GM21515 (cell line): ENCODE results near the gene PSKH1.
"Not testable (repeated sequence)": the region's sequence is repeated elsewhere in the genome, so short reads cannot be mapped to it uniquely, and the experiment has no call there.

ENCODE experiments used
- ATAC-seq: cut with Tn5 transposase; IDR thresholded peaks from one replicate; pipeline ENCODE4 v1.9.1; 2021; ENCODE audit not compliant: unreplicated experiment

The PSKH1 gene

DNA sequence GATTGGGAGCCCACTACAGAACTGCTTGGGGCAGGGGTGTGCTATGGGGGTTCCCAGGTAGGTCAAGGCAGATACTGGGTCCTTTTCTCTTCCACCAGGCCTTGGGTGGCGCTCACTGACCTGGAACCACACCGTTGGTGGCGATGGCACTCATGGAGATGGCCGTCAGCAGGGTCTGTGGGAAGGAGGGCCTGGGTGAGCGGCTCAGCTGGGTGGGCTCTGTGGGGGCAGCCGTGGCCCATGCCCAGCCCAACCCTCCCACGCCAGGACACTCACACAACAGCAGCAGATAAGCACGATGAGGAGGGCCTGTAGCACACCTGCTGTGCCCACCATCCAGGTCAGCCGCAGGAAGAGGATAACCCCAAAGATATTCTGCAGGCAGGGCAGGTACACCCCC, 64.6 kb downstream of the PSKH1 start:
- ATAC-seq, result no peak

DNA sequence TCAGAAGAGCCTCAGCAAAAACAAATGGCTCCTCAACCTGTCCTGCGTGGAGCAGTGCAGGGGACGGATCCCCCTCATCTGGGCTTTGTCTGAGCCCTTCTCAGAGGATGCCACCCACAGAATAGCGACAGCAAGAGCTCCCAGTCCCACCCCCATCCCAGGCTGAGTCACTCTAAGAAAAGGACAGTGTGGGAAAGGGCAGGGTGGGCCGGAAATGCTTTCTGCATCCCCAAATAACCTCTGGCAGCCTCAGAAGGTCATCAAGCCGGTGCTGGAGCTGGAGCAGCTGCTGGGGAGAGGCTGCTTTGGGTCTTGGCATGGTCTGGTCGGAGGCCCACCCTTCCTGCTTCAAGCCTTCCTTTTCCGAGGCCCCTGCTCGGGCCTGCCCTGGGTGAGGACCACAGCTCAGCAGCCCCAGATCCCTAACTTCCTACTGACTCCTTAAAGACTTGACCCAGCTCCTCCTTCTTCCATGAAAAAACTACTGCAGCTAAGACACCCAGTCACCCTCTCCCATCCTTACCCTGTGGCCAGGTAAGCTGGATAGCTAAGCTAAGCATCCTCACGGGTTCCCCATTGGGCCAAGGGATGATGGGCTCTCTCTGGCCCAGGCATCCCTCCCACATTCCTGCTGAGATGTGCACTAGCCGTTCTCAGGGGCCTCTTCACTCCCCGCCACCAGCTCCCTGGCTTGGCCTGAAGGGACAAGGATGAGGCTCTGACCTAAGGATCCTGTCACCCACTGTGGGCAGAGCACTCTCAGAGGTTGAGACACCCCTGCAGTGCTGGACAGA, 66.7 kb downstream of the PSKH1 start:
- no peak for ATAC-seq

DNA sequence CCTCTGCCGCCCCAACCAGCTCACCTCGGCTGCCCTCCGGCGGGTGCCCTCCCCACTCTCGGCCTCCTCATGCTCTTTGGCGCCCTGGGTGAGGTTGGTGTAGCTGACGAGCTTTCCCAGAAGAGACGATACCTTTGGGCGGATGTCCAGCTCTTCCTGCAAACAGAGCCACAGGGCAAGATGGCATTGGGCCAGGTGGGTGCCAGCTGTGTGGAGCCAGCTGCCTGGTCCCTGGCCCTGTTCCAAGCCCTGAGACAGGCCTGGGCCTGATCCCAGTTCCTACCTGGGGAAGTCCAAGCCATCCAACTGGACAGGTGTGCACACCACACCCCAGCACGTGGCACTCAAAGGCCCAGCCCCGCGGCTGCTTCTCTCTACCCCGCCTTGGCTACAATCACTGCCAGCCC, 68.5 kb downstream of the PSKH1 start:
- ATAC-seq, result no peak

DNA sequence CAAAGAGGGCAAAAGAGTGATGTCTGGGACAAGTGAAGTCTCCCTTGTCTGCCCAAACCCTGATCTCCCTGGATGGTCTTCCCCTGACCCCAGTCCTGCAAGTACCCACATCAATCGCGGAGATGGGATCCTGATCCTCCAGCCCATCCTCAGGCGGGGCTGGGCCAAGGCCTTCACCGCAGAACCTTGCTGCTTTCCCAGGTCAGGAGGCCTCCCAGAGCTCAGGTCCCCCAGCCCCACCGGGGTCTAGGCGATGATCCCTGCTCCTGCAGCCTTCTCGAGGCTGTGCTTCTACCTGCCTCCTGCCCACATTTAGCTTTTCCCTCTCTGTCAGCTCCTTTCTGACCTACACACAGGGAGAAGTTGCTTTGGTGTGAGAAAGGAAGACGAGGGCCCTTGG, 69.1 kb downstream of the PSKH1 start:
- no peak for ATAC-seq

DNA sequence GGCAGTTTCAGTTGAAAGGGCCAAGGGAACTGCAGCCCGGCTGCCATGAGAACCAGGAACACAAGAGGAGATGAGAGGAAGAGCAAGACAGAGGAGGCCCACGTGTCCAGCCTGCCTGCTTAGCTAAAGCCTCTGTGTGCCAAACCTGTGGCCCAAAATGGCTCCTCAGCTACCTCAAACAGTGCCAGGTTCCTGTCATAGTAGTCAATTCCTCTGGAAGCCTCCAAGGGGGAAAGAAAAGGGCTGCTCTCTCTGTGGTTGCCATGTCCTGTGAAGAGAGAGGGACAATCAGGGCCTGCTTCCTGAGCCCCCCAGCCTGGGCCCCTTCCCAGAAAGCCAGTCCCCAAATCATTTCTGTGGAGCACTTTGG, 70.2 kb downstream of the PSKH1 start:
- no peak for ATAC-seq

DNA sequence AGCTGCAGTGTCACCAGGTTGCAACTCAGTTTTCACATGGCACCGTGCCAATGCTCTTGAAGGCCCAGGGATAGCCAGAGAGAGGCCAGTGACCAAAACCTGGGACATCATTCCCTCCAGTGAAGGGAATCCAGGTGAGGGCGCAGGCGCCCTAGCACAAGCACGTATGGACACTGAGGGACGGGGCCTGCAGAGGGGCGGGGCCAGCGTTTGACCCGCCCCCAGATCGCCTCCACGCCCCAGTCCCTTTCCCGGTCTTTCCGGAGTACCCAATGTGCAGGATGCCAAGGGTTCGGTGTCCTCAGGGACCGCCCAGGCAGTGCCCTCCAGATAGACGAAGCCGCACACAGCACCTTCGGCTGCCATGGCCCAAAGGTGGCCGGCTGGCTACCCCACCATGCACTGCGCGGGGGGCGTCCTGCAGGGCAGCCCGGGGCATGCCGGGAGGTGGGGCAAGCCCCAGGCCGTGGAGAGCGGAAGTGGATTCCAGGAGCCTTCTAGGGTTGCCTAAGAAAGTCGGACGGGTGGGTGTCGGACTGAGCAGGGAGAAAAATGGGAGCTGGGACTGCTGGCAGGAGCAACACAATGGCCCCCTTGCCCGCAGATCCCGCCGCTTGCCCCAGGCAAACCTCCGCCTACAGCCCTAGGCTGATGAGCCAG, 70.7 kb downstream of the PSKH1 start:
- ATAC-seq, result no peak

DNA sequence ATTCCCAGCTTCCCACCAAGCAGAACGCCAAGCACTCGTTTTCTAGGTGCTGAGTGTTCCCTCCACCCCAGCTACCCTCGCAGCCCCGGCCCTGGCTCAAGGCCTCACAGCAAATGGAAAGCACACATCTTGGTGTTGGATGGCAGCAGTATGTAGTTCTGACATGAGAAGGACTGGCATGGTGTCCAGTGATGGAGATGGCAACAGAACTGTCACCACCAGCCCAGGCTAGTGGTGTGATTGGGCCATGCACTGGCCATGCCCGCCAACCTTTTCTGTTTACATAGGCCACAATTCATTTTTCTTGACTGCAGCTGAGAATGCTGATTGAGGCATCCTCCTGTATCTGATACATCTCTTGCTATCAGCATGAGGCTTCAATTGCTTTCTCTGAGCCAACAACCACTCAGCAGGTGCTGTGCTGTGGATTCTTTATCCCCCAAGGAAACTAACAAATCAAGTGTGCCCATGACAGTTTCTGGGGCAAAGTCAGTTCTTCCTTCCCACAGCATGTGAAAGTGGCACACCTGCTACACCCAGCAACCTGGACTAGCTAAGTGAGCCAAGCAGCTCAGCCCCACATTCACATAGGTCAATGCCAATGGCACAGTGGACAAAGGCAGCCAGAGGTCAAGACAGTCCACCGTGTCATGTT, 71.5 kb downstream of the PSKH1 start:
- no peak for ATAC-seq

DNA sequence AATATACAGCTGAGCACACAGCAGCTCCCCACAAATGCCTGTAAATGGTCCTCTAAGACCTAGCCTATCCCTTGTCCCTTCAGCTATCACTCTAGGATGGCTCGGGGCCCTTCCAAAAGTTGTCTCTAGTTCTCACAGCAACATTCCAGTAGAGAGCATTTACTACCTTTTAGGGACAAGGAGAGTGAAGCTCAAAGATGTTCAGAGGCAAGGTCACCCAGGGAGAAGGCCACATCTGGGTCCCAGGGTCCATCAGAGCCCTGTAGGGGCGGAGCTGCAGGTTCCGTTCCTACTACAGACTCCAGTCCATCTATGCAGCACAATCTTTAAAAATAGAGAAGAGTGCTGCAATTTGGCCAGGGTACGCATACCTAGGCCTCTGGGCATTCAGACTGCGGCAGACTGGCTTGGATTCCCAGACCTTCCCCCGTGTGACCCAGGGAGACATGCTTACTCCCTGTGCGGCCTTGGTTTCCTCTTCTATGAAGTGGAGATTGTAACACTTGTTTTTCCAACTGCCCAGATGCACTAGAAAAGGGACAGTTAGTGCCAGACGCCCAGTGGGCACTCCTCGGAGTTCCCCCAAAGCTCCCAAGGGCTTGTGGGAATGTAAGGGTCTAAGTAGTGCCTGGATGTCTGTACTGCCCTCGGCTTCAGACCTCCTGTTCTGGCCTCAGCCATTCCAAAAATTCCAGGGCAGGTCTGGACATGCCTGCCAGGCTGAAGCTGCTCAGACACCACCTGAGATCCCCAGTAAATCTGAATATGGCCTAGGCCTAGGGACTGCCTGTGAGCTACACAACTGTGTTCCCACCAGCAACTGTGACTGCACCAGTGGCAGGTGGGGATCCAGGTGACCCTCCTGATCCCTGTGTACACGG, 72.9 kb downstream of the PSKH1 start:
- ATAC-seq, result no peak

DNA sequence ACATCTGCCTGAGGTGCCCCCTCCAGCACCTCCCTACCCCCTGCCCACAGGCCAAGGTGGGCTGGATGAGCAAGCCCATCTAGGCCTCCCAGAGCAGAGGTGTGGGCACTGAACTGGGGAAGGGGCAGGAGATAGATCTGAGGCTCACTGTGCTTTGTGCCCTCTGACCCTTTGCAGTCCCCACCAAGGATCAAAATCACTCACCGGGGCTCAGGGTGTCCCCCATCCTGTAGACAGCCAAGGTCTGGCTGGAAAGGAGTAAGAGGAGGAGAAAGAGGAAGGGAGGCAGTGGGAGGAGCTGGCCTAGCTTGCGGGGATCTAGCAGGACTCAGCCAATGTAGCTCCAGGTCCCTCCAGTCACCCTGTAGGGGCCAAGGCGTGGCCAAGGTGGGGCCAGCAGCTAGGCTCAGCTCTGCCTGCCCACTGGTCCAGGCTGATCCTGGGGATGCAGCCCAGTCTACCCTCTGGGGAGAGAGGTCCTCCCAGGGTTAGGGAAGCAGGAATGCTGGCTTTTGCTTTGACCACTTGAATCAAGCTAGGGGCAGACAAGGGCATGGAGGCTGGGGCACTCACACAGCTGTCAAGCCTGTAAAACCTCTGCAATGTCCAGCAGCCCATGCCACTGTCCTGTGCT, 73.6 kb downstream of the PSKH1 start:
- no peak for ATAC-seq

DNA sequence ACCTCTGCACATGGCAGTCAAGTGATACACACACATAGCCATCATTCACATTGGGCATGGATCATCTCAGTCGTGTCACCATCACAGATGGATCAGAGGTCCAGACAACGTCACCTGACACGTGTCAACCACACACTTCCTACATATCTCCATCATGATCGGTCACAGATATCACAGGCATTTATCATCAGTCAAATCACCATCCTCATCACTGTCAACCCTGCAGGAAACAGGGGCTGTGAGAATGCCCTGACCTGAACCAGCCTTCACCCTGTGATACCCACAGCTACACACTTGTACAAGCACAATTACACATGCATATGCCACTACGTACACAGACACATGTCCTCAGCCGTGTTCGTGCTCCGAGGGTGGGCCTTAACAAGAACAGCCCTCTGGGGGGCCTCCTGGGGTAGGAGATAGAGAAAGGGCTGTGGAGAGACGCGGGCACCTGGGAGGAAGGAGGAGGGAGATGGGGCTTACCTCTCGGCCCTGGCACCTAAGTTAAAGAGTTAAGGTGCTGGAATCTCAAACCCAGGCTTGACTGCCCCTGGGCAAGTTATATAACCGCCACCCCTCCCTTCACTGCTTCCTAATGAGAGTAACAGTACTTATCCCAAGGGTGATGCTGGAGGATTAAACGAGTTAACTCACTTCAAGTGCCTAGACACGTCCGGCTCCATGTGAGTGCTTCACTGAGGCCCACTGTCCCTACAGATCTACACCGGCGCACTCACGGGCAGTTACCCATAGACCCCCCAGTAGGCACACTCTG, 74.3 kb downstream of the PSKH1 start:
- no peak for ATAC-seq

DNA sequence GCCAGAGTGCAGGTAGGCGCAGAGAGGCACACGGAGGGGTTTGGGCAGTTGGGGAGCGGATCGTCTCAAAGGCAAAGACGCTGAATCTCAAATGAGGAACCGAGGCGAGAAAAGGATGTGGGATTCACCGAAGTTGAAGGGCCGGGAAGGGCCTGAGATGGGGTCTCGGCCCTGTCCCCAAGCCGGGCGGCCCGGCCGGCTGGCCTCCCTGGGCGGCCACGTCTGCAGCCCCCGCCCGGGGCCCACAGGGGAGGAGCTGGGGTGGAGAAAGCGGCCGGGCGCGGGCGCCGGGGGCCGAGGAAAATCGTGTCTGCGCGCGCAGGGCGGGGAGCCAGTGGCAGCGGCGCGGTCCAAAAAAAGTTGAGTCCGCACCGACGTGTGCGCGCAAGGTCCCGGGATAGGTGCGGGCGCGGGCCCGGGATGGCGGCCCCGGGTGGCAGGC, 74.9 kb downstream of the PSKH1 start:
- peak; percentile 20 for ATAC-seq

DNA sequence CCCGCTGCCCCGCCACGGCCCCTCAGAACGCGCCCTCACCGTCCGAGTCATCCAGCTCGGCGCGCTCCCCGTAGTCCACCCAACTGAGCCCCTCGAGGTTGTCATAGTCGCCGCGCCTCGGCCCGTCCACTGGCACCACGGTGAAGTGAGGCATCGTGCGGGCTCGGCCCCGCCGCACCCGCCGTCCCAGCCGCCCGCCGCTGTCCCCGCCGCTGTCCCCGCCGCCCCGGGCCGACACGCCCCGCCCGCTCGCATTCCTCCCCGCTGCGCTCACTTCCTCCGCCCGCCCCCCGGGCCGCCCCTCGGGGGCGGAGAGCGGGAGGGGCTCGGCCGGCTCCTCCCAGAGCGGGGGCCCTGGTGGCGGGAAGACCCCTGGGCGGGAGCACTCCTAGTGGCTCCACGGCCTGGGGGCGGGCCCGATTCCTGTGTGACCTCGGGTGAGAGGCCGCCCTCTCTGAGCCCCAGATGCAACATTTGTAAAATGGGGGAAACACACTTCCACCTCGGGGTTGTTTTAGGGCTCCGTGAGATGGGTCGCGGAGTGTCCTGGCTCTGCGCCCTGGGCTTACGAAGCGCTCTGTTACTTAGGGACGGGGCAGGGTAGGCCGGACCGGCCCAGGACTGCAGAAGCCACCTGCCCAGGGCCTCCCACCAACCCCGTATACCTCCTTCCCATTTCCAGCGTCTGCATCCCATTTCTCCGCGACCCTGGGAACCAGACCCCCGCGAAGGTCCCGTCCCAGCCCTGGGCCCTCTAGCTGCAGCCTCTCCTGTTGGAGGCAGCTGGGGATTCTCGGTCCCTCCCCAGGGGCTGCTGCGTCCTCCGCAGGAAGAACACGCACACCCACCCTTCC, 75.6 kb downstream of the PSKH1 start, which contains the start of gene SLC12A4:
Gene SLC12A4, minus strand, starts transcription at position 238 of the 854 bp plus-strand sequence. Its CDS starts 84 bp downstream, at position 154.
- ATAC-seq, result peak; percentile 72

DNA sequence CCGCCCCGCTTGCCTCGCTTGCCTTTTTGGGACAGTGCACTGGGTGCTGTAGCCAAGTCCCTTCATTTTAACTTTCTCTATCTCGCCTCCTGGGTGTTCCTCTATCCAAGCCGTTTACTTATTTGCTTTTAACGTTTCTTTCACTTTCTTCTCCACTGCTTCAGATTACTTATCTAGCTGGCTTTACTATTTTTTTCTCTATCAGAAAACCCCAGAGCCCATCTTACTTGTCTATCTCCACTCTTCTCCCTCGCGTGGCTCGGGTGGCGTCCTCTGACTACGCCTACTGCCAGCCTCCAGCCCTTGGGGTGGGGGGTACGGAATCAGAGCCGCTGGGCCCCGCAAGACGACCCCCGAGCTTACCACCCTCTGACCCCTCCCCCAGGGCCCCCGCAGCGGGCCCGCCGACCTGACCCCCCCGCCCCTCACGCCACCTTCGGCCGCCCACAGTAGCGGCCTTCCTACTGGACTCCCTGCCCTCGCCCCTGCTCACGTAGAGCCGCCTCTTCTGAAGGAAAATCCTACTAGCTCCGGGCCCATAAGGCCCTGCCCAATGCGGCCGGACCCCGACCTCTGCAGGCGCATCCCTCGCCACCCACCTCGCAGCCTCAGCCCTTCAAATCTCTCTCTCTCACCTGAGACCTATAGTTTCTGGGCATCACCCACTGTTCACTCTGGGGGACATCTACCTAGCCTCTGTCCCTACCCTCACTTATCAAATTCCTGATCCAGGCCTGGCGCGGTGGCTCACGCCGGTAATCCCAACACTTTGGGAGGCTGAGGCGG, 76.4 kb downstream of the PSKH1 start:
- no peak for ATAC-seq

DNA sequence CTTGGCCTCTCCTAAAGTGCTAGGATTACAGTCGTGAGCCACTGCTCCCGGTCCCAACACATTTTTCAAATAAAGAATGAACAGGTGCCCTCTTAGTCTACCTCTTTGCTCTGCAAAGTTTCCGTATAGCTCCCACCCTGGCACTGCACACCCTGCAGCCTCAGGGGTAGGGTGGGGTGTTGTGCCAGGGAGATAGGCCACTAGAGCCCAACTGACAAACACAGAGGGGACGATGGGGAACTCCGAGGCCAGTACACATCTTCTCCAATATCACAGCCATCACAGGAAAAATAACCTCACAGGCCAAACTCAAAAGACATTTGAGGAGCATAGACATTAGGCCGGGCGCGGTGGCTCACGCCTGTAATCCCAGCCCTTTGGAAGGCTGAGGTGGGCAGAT, 78.1 kb downstream of the PSKH1 start:
- no peak for ATAC-seq

DNA sequence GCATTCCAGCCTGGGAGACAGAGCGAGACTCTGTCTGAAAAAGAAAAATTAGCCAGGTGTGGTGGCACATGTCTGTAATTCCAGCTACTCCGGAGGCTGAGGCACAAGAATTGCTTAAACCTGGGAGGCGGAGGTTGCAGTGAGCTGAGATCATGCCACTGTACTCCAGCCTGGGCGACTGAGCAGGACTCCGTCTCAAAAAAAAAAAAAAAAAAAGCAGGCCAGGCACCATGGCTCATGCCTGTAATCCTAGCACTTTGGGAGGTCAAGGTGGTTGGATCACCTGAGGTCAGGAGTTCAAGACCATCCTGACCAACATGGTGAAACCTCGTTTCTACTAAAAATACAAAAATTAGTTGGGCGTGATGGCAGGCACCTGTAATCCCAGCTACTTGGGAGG, 79.2 kb downstream of the PSKH1 start:
- ATAC-seq, result not testable (repeated sequence)

DNA sequence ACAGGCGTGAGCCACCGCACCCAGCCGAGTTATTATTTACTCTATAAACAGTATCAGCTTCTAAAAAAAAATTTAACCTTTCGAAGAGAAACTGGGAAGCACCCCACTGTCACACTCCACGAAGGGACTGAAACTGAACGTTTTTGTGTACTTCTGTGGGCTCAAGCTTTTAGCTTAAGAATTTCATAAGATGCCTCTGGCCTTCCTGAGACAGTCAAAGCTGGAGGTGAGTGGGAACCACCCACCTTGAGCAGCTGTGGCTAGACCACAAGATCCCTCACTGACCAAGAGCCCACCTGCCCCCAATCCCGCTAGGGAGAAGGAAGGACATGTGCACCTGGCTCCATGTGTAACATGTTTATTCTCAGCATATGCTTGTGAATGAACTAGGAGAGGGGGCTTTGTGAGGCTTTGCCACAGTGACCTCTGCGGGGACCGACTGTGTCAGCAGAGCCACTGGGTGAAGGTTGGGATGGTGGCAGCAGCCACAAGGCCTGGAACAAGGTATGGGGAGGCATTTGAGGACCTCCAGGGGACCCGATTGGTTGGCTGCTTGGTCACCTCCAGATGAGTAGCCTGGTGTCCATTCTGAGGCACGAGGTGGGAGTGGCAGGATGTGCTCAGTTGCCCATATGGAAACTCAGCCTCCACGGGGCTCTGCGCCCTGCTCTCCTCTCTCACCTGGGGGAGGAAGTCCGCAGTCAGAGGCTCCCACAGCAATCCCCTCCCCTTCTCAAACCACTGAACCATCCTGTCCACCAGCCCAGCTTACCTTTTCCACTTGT, 82.5 kb downstream of the PSKH1 start:
- no peak for ATAC-seq

DNA sequence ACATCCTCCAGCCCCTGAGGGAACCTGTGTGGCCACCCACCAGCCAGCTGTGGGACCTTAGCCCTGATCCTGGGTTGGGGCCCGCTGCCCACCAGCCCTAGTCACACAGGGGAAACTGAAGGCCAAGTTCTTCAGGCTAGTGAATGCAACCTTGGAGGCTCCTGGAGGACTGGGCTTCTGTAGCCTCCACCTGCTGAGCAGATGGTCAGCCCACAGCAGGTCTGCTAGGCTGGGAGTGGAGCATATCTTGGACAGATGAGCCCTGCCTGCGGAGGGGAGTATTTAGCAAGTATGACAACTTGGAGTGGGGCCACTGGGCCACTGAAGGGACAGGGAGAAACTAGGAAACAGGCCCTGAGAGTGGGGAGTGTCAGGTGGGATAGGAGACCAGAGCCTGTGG, 83.2 kb downstream of the PSKH1 start:
- no peak for ATAC-seq
